H1 (cell line): ENCODE data around the gene ZNF609. TPM values are rescaled to one million over a fixed set of nuclear protein-coding genes. Genes with fewer than 3 reads are reported as not detected.

Source experiments
- JUND ChIP-seq: IDR thresholded peaks from 2 replicates; pipeline ENCODE4 v1.6.1; 2011; ENCODE audit warnings: mild to moderate bottlenecking, improper control_type of control experiment, low read length
- NRF1 ChIP-seq: IDR thresholded peaks from 2 replicates; pipeline ENCODE4 v1.6.1; 2011; ENCODE audit warnings: mild to moderate bottlenecking, low read depth, low read length, improper control_type of control experiment
- POLR2A ChIP-seq, 2 experiments: IDR thresholded peaks; 1 replicate in 1 of 2; 2 replicates in 1 of 2; pipeline ENCODE4 v1.6.1; 2011; ENCODE audit warnings: low read depth in 2 of 2, low read length in 2 of 2, mild to moderate bottlenecking in 2 of 2; ENCODE audit errors: control extremely low read depth in 1 of 2
- POLR2AphosphoS5 ChIP-seq: IDR thresholded peaks from 2 replicates; pipeline ENCODE4 v1.6.1; 2011; ENCODE audit warnings: low read depth, low read length
- SIX5 ChIP-seq: IDR thresholded peaks from 2 replicates; pipeline ENCODE4 v1.6.1; 2011; ENCODE audit warnings: mild to moderate bottlenecking, low read depth, low read length
- TEAD4 ChIP-seq: IDR thresholded peaks from 2 replicates; pipeline ENCODE4 v1.6.1; 2012; ENCODE audit warnings: low read depth, low read length, inconsistent platforms, mixed read lengths
- polyA plus RNA-seq, 7 experiments: library from polyadenylated mRNA; depleted of rRNA in 3 of 7; stranded (reverse) in 5 of 7; unstranded in 2 of 7; fragments of >200 nt in 5 of 7; fragments of 200-250 nt in 2 of 7; gene quantifications; 1 replicate in 5 of 7; 2 replicates in 1 of 7; 4 replicates in 1 of 7; pipeline versions ENCODE4 v1.2.1 to v1.2.3, GENCODE V29; 2011 to 2013; ENCODE audit warnings: missing spikeins in 2 of 7, mixed read lengths in 2 of 7
- total RNA-seq: library from RNA; stranded (reverse); fragmentation: NEBNext Ultra II Directional; extraction: Animal tissue kit (Norgen Biotek cat#: 25700); gene quantifications from 2 replicates; pipeline ENCODE4 v1.2.1, GENCODE V29; 2021

ZNF609 gene
- total and polyA plus RNA-seq, 2 of the 8 experiments (the other 6 are each of a cell fraction or from before 2014, with no cell fraction given), result 15.5 to 47.8 TPM

DNA sequence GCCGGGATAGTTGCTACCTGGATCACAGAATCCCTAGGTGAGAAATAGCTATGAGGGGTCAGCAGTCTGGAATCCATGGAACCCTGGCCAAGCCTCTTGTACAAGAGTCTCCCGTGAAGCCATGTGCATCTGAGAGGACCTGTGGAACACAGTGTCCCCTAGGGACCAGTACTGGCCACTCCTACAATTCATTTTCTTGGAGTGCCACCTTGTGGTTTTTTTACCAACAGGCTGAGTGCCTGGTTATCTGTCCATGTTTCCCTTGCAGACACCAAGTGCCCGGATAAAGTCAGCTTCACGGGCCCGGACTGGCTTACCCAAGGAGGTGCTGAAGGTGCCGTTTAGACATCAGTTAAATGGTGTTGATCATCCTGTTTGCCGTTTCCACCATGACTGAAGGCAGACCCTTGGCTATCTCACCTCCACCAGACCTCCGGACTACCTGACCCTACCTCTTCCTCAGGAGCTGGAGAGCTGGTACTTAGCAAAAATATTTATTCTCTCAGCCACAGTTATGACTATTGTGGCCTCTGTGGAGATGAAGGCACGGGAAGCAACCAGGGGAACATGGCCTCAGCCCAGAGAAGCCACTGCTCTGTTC, 221.1 kb downstream of the ZNF609 start (continued):
- TF ChIP-seq JUND, result no peak
- no peak for TF ChIP-seq SIX5
- no peak for TF ChIP-seq TEAD4
- TF ChIP-seq POLR2A (IDR thresholded peaks at IDR 0.05; ENCODE audit: control extremely low read depth in 1 of 2, low read depth in 2 of 2, low read length in 2 of 2), result 0 out of 3 replicates have a peak, but pooled peaks of 1 of the 2 experiments have one; percentile 31
- peak; percentile 51; the same call in 1 of the 2 replicates for TF ChIP-seq POLR2AphosphoS5
- TF ChIP-seq NRF1, result no peak
